A549 (cell line): ENCODE data around the gene SSTR3.

Experiments
- CTCF ChIP-seq: fragments of >200 bp; sonication (Bioruptor Twin); formaldehyde crosslinking; IDR thresholded peaks from 3 replicates; pipeline ENCODE4 v1.5.1; 2016
- E2F6 ChIP-seq: IDR thresholded peaks from 2 replicates; pipeline ENCODE4 v1.6.1; 2012; ENCODE audit warnings: low read depth, borderline replicate concordance
- ELK1 ChIP-seq: fragments of 150-350 bp; IDR thresholded peaks from 2 replicates; pipeline ENCODE4 v1.6.1; 2014; ENCODE audit warnings: low read depth, mild to moderate bottlenecking, low read length
- EP300 ChIP-seq, 2 experiments: fragments of >200 bp; sonication (Bioruptor Twin); formaldehyde crosslinking; IDR thresholded peaks; 2 replicates in 1 of 2; 3 replicates in 1 of 2; pipeline ENCODE4 v1.6.1; 2016 to 2017
- JUNB ChIP-seq: fragments of >200 bp; sonication (Bioruptor Twin); formaldehyde crosslinking; IDR thresholded peaks from 2 replicates; pipeline ENCODE4 v1.6.1; 2016
- MAX ChIP-seq: IDR thresholded peaks from 2 replicates; pipeline ENCODE4 v1.6.1; 2012
- NR3C1 ChIP-seq: fragments of >200 bp; sonication (Bioruptor Twin); formaldehyde crosslinking; IDR thresholded peaks from 3 replicates; pipeline ENCODE4 v1.6.1; 2017
- POLR2A ChIP-seq: IDR thresholded peaks from 2 replicates; pipeline ENCODE4 v1.6.1; 2012; ENCODE audit warnings: mild to moderate bottlenecking, low read length
- RCOR1 ChIP-seq: fragments of 150-350 bp; IDR thresholded peaks from 2 replicates; pipeline ENCODE4 v1.6.1; 2014; ENCODE audit warnings: antibody characterized with exemption, low read length, low read depth
- ZFP36 ChIP-seq: fragments of 450-650 bp; IDR thresholded peaks from 2 replicates; pipeline ENCODE4 v1.6.1; 2014; ENCODE audit warnings: borderline replicate concordance; ENCODE audit not compliant: partially characterized antibody

GRCh38 chr22:37154925-37155712, 57.2 kb downstream of the SSTR3 start:
- TF ChIP-seq RCOR1 (no peak), ZFP36 (no peak), JUNB (no peak), E2F6 (no peak), POLR2A (no peak), CTCF (no peak), ELK1 (no peak), NR3C1 (no peak), EP300 (IDR thresholded peaks at IDR 0.05) (no peak), MAX (no peak)
